Measurements from ENCODE around the gene DNM3.

DNA sequence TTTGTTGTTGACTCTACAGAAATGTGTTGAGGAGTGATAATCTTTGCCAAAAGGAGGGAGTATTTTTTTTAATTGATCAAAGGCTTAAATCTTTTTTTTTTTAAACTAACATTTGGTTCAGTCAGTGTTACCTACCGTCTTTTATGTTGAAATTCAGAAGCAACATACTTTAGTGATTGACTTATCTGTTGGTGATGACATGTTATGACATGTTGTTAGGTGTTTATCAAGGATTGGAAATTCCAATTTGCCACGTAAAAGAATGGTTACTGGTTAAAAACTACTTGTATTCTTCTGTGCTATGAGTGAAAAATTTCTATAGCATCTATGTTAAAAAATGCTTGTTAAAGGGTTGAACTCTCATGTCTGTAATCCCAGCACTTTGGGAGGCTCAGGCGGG, 61.2 kb downstream of the DNM3 start:
- TF ChIP-seq, protein P1, sequence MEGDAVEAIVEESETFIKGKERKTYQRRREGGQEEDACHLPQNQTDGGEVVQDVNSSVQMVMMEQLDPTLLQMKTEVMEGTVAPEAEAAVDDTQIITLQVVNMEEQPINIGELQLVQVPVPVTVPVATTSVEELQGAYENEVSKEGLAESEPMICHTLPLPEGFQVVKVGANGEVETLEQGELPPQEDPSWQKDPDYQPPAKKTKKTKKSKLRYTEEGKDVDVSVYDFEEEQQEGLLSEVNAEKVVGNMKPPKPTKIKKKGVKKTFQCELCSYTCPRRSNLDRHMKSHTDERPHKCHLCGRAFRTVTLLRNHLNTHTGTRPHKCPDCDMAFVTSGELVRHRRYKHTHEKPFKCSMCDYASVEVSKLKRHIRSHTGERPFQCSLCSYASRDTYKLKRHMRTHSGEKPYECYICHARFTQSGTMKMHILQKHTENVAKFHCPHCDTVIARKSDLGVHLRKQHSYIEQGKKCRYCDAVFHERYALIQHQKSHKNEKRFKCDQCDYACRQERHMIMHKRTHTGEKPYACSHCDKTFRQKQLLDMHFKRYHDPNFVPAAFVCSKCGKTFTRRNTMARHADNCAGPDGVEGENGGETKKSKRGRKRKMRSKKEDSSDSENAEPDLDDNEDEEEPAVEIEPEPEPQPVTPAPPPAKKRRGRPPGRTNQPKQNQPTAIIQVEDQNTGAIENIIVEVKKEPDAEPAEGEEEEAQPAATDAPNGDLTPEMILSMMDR (IDR thresholded peaks at IDR 0.05; ENCODE audit: low read depth, low read length), result no peak
- no peak for TF ChIP-seq POLR2A (IDR thresholded peaks at IDR 0.05; ENCODE audit: extremely low read depth, insufficient read length)
- TF ChIP-seq MYC (IDR thresholded peaks at IDR 0.05; ENCODE audit: low read depth, low read length), result no peak
